Hair follicle dermal papilla cell (primary cell): Measurements from ENCODE around the gene CYTIP. TPM values are rescaled to one million over a fixed set of nuclear protein-coding genes. Genes with fewer than 3 reads are reported as not detected.

Source experiments
- total RNA-seq: library from RNA; depleted of rRNA; stranded (reverse); fragments of >200 nt; gene quantifications from 2 replicates; pipeline ENCODE4 v1.2.3, GENCODE V29; 2012

Gene CYTIP
- total RNA-seq = not detected in 2 replicates

DNA sequence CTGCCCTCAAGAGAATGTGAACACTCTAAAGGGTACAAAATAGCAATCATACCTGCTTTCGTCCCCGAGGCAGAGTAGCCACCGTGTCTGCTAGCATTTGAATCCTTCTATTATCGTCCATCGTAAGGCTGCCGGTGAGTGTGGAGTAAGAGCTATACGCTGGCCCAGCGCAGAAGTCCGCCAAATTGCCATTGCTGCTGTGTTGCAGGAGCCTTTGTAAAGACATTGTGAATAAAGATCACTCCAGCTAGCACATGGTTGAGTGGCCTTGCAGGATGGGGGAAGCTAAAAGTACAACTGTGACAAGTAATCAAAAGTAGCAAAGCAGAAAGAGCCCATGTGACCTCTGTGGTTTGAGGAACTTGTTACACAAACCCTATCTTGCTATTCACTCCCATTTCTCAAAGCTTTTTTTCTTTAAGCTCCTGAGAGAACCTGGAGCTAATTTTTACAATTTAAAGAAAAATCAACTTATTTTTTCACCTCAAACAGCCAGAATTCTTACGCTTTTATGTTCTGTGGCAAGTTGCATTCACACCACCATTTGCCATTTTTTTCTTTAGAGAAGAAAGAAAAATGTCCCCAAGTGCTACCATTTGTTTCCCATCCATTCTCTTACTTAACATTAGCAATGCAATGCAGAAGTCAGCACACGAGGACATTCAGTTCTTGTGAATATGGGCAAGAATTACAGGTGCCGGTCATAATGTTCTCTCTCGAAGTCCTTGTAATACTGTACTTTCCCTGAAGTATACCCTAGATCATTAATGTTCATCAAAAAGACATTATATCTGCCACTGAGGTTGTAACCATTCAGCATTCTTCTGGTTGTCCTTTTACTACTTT is at the start of gene CYTIP:
Gene CYTIP, minus strand, starts transcription at position 295 of the 846 bp plus-strand sequence. Its CDS starts 69 bp downstream, at position 226.

Other genes starting within 250 kb of the CYTIP start
- 48.7 and 52.6 TPM in 2 replicates for gene GALNT5, start 186.4 kb downstream of the CYTIP start, total RNA-seq
- 0.32 and 0.73 TPM in 2 replicates for gene ERMN, start 118.3 kb downstream of the CYTIP start, total RNA-seq
- 6.2 and 7.8 TPM in 2 replicates for gene ACVR1C, start 184.8 kb upstream of the CYTIP start, total RNA-seq